EH (cell line): ENCODE data around the gene KLHDC1.

Source experiments
- DNase-seq: peaks from one replicate; pipeline ENCODE4 v3.0.0-alpha.2; 2015; ENCODE audit warnings: low read depth

Gene KLHDC1

GRCh38 chr14:49786315-49786714 lies 93.4 kb downstream of the KLHDC1 start:
- DNase-seq: no peak

GRCh38 chr14:49792618-49793017 lies 99.7 kb downstream of the KLHDC1 start:
- no peak for DNase-seq

GRCh38 chr14:49796025-49796424 lies 103.1 kb downstream of the KLHDC1 start:
- no peak for DNase-seq
